ENCODE data around the gene FAM135A. TPM values are rescaled to one million over a fixed set of nuclear protein-coding genes. Genes with fewer than 3 reads are reported as not detected.
A peak's percentile ranks its signal among the peaks of the same experiment; 100 is the strongest.

The FAM135A gene
- total and polyA plus RNA-seq, 3 donors from 2014 or later = 21.7 to 68.9 (median 67.0) TPM

GRCh38 chr6:70404658-70405057, 8.7 kb upstream of the FAM135A start:
- Histone ChIP-seq H3K9me3 (no peaks in the 10 kb centered on the region), H3K36me3 (ENCODE audit: low read depth, missing control alignments) (no peaks in the 10 kb centered on the region), H3K27ac (no peak overlapping the region), H3K27me3 (no peaks in the 10 kb centered on the region), H3K4me1 (no peaks in the 10 kb centered on the region), H3K4me3 (no peak overlapping the region)
- no peak for TF ChIP-seq POLR2A (IDR thresholded peaks at IDR 0.05)
- WGBS, 2 donors = 63 to 65% methylated on average over 1 of the region's 1 CpG
- DNase-seq = no peak
- intact Hi-C loops (cut with DNase I; ENCODE audit: low total_unique reads) = no loop called here

- WGBS, 2 donors = 78 to 80% methylated on average over 2 of the region's 2 CpGs
- H3K36me3 ChIP-seq (ENCODE audit: low read depth, missing control alignments) = no peaks in the 10 kb centered on the region
Observed at GRCh38 chr6:70409216-70409615, 4.1 kb upstream of the FAM135A start.

GRCh38 chr6:70411542-70412251, 1.6 kb upstream of the FAM135A start:
- no peaks in the 10 kb centered on the region for H3K36me3 ChIP-seq (ENCODE audit: low read depth, missing control alignments)
- H3K9me3 ChIP-seq = no peaks in the 10 kb centered on the region
- no peaks in the 10 kb centered on the region for H3K27me3 ChIP-seq
- H3K27ac ChIP-seq = no peak overlapping the region
- no peaks in the 10 kb centered on the region for H3K4me1 ChIP-seq
- 74 to 76% methylated on average over 7 of the region's 7 CpGs for WGBS, 2 donors
- TF ChIP-seq CTCF (IDR thresholded peaks at IDR 0.05) = no peak
- no peak for TF ChIP-seq POLR2A (IDR thresholded peaks at IDR 0.05)
- DNase-seq = no peak
- intact Hi-C loops (cut with DNase I; ENCODE audit: low total_unique reads) = no loop called here
- peak overlapping the region in 1 of 2 donors; percentile 95 for H3K4me3 ChIP-seq

More at GRCh38 chr6:70409216-70409615, 4.1 kb upstream of the FAM135A start:
- H3K4me1 ChIP-seq = no peaks in the 10 kb centered on the region
- intact Hi-C loops (cut with DNase I; ENCODE audit: low total_unique reads) = no loop called here
- H3K27me3 ChIP-seq = no peaks in the 10 kb centered on the region
- TF ChIP-seq POLR2A (IDR thresholded peaks at IDR 0.05) (no peak), CTCF (IDR thresholded peaks at IDR 0.05) (no peak)
- H3K27ac ChIP-seq = no peak overlapping the region
- no peak for DNase-seq
- H3K4me3 ChIP-seq = no peak overlapping the region
- no peaks in the 10 kb centered on the region for H3K9me3 ChIP-seq

- intact Hi-C loops (cut with DNase I; ENCODE audit: low total_unique reads) = no loop called here
- TF ChIP-seq POLR2A (IDR thresholded peaks at IDR 0.05) (no peak), CTCF (IDR thresholded peaks at IDR 0.05) (no peak)
- Histone ChIP-seq H3K4me1 (no peaks in the 10 kb centered on the region), H3K27me3 (no peaks in the 10 kb centered on the region), H3K36me3 (ENCODE audit: low read depth, missing control alignments) (no peaks in the 10 kb centered on the region), H3K9me3 (no peaks in the 10 kb centered on the region), H3K27ac (peak overlapping the region; percentile 94 to 98), H3K4me3 (peak overlapping the region; percentile 95 to 96)
- 24 to 30% methylated on average over 25 of the region's 25 CpGs for WGBS, 2 donors
- DNase-seq = no peak
Observed at GRCh38 chr6:70412252-70413113, 825 bp upstream of the FAM135A start.

GRCh38 chr6:70413992-70414494, 735 bp downstream of the FAM135A start:
- H3K4me3 ChIP-seq = peak overlapping the region; percentile 95 to 96
- peak; percentile 30 for DNase-seq
- no peaks in the 10 kb centered on the region for H3K36me3 ChIP-seq (ENCODE audit: low read depth, missing control alignments)
- H3K4me1 ChIP-seq = no peaks in the 10 kb centered on the region
- intact Hi-C loops (cut with DNase I; ENCODE audit: low total_unique reads) = no loop called here
- peak overlapping the region; percentile 94 to 98 for H3K27ac ChIP-seq
- H3K27me3 ChIP-seq = no peaks in the 10 kb centered on the region
- WGBS, 2 donors = 0 to 1% methylated on average over 20 of the region's 20 CpGs
- H3K9me3 ChIP-seq = no peaks in the 10 kb centered on the region
- TF ChIP-seq CTCF (IDR thresholded peaks at IDR 0.05) = no peak
- no peak for TF ChIP-seq POLR2A (IDR thresholded peaks at IDR 0.05)

Data from testis (tissue), 3 donors.